ENCODE measurements around the gene DPYD. TPM values are rescaled to one million over a fixed set of nuclear protein-coding genes. Genes with fewer than 3 reads are reported as not detected.

The DPYD gene
- total RNA-seq, 2 experiments from 2014 or later, result 34.4 to 35.9 TPM

DNA sequence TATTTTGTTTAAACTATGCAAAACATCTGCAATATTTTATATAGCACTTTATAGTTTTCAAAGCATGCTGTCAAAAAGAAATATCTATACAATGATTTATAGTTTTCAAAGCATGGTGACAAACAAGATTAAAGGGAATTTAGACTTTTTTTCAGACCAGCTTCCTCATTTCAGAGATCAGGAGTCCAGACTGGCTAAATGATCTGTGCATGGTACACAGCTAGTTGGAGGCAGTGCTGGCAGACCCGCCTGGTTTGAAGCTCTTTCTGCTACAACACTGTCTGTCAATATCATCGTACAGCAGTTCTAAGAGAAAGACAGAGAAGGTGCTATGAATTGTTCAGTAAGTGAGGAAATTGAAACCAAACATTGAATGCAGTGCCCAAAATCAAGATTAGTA lies 720.2 kb downstream of the DPYD start:
- ChIA-PET CTCF (no interaction called here), POLR2A (no interaction called here)
- no peaks in the 10 kb centered on the region for H3K9me3 ChIP-seq (ENCODE audit: control insufficient read depth in 1 of 2, insufficient read depth in 1 of 2, low read length in 2 of 2)
- Mint-ChIP-seq H3K36me3 (ENCODE audit: low read depth) (peaks cover 10% of the 10 kb centered on the region), H3K4me3 (no peak overlapping the region), H3K4me1 (ENCODE audit: low read depth) (no peaks in the 10 kb centered on the region), H3K9me3 (no peaks in the 10 kb centered on the region), H3K27ac (no peak overlapping the region), H3K27me3 (no peaks in the 10 kb centered on the region)
- H3K4me1 ChIP-seq (ENCODE audit: insufficient read depth, low read length), result no peaks in the 10 kb centered on the region
- ATAC-seq (ENCODE audit: poor library complexity), result no peak
- no peak overlapping the region for H3K4me3 ChIP-seq (ENCODE audit: low read length)
- TF ChIP-seq, protein P1, sequence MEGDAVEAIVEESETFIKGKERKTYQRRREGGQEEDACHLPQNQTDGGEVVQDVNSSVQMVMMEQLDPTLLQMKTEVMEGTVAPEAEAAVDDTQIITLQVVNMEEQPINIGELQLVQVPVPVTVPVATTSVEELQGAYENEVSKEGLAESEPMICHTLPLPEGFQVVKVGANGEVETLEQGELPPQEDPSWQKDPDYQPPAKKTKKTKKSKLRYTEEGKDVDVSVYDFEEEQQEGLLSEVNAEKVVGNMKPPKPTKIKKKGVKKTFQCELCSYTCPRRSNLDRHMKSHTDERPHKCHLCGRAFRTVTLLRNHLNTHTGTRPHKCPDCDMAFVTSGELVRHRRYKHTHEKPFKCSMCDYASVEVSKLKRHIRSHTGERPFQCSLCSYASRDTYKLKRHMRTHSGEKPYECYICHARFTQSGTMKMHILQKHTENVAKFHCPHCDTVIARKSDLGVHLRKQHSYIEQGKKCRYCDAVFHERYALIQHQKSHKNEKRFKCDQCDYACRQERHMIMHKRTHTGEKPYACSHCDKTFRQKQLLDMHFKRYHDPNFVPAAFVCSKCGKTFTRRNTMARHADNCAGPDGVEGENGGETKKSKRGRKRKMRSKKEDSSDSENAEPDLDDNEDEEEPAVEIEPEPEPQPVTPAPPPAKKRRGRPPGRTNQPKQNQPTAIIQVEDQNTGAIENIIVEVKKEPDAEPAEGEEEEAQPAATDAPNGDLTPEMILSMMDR (IDR thresholded peaks at IDR 0.05), result no peak
- no peak overlapping the region for H3K27ac ChIP-seq (ENCODE audit: low read depth in 1 of 2, low read length in 2 of 2)
- intact Hi-C loops (cut with DNase I, micrococcal nuclease), result no loop called here
- no peaks in the 10 kb centered on the region for H3K27me3 ChIP-seq (ENCODE audit: control insufficient read depth in 1 of 2, insufficient read depth in 2 of 2, low read length in 2 of 2)
- DNase-seq, result no peak
- H3K36me3 ChIP-seq (ENCODE audit: insufficient read depth, low read length), result no peaks in the 10 kb centered on the region

DNA sequence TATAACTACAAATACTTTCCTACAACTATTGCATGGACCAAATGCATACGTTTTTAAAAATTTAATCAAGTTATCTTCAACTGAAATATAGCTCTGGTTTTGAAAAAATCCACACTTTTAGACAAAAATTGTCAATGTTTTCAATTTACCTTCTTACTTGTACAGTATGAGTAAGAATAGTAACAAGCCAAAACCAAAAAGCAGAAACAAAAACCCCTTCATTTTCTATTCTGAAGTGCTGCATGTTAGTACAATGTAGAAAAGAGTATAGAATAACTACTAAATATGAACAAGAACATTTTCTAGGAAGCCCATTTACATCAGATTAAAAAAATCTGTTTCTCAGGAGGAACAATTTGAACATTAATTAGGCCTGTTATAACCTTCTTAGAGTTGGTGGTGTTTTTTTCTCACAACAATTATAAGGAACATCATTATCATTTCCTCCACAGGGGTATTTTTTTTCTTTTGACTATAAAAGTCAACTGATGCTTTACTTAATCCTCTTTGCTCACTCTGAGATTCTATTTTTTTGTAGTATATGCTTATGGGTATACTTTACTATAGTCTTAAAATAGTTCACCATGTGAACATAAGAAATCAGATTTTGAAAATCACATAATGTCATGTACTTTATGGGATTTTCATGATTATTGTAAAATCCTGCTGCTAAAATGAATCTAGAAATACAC lies 723.9 kb downstream of the DPYD start:
- no peak for ATAC-seq (ENCODE audit: poor library complexity)
- CTCF ChIA-PET, result no interaction called here
- H3K4me1 Mint-ChIP-seq (ENCODE audit: low read depth), result no peaks in the 10 kb centered on the region

DNA sequence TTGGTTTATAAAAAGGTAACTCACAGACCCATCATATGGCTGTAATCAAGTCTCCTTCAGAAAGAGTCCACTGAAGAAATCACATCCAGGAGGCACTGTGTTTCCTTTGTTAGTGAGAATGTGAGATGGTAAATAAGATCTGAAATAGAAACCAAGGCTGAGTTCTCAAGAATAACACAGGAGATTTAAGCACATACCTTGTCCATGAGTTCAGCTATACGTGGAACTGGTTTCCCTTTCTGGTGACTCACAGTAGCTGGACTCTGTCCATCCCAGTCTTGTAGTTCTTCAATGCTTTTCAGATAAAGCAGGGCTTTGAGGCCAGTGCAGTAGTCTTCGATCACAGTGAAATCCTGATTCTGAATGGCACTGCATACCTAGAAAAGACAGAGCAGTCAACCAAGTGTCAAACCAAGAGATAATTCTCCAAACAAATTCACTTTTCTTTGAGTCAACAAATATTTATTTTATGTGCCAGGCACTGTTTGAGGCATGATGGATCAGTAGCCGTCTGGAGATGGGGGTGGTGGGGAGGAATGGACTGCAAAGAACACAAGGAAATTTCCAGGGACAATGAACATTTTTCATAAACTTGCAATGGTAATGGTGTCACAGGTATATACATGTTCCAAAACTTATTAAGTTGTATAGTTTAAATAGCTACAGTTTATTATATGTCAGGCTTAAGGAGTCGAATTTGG lies 727.8 kb downstream of the DPYD start:
- ChIA-PET CTCF (no interaction called here), POLR2A (no interaction called here)
- TF ChIP-seq, protein P1 (IDR thresholded peaks at IDR 0.05), result no peak
- Mint-ChIP-seq H3K4me1 (ENCODE audit: low read depth) (no peaks in the 10 kb centered on the region), H3K27ac (no peak overlapping the region), H3K27me3 (no peaks in the 10 kb centered on the region), H3K36me3 (ENCODE audit: low read depth) (peaks cover 59% of the 10 kb centered on the region), H3K4me3 (no peak overlapping the region), H3K9me3 (no peaks in the 10 kb centered on the region)
- H3K4me3 ChIP-seq (ENCODE audit: low read length), result no peak overlapping the region
- H3K27me3 ChIP-seq (ENCODE audit: control insufficient read depth in 1 of 2, insufficient read depth in 2 of 2, low read length in 2 of 2), result no peaks in the 10 kb centered on the region
- intact Hi-C loops (cut with DNase I, micrococcal nuclease), result no loop called here
- ATAC-seq (ENCODE audit: poor library complexity) (no peak), DNase-seq (no peak)
- no peaks in the 10 kb centered on the region for H3K4me1 ChIP-seq (ENCODE audit: insufficient read depth, low read length)
- H3K27ac ChIP-seq (ENCODE audit: low read depth in 1 of 2, low read length in 2 of 2), result no peak overlapping the region
- H3K9me3 ChIP-seq (ENCODE audit: control insufficient read depth in 1 of 2, insufficient read depth in 1 of 2, low read length in 2 of 2), result no peaks in the 10 kb centered on the region
- peaks cover 11% of the 10 kb centered on the region for H3K36me3 ChIP-seq (ENCODE audit: insufficient read depth, low read length)

More for the DNA sequence above, 723.9 kb downstream of the DPYD start:
- intact Hi-C loops (cut with DNase I, micrococcal nuclease), result no loop called here
- H3K4me3 Mint-ChIP-seq, result no peak overlapping the region
- H3K9me3 Mint-ChIP-seq, result no peaks in the 10 kb centered on the region
- DNase-seq, result no peak
- Histone ChIP-seq H3K4me3 (ENCODE audit: low read length) (no peak overlapping the region), H3K36me3 (ENCODE audit: insufficient read depth, low read length) (peaks cover 8% of the 10 kb centered on the region), H3K27ac (ENCODE audit: low read depth in 1 of 2, low read length in 2 of 2) (no peak overlapping the region), H3K9me3 (ENCODE audit: control insufficient read depth in 1 of 2, insufficient read depth in 1 of 2, low read length in 2 of 2) (no peaks in the 10 kb centered on the region), H3K4me1 (ENCODE audit: insufficient read depth, low read length) (no peaks in the 10 kb centered on the region), H3K27me3 (ENCODE audit: control insufficient read depth in 1 of 2, insufficient read depth in 2 of 2, low read length in 2 of 2) (no peaks in the 10 kb centered on the region)
- no peak overlapping the region for H3K27ac Mint-ChIP-seq
- POLR2A ChIA-PET, result no interaction called here
- TF ChIP-seq, protein P1 (IDR thresholded peaks at IDR 0.05), result no peak
- peaks cover 40% of the 10 kb centered on the region for H3K36me3 Mint-ChIP-seq (ENCODE audit: low read depth)
- H3K27me3 Mint-ChIP-seq, result no peaks in the 10 kb centered on the region

Measured in CD4-positive, alpha-beta T cell (primary cell).